Gastroesophageal sphincter (tissue), 4 donors: ENCODE data around the gene ATP1B4. TPM values are rescaled to one million over a fixed set of nuclear protein-coding genes. Genes with fewer than 3 reads are reported as not detected.

ENCODE experiments used
- ATAC-seq: fragments of 150-250 bp; one replicate; pipeline ENCODE4 v1.9.1; 2016; ENCODE audit warnings: mild to moderate bottlenecking, moderate library complexity
- H3K27ac ChIP-seq, 4 donors: fragments of 200-600 bp; sonication (generic) in 3 of 4; 1 replicate in 3 of 4; 2 replicates in 1 of 4; pipeline ENCODE4 v1.5.1; 2016 to 2019
- H3K27me3 ChIP-seq: fragments of 200-600 bp; sonication (generic); one replicate; pipeline ENCODE4 v1.5.1; 2019
- H3K36me3 ChIP-seq, 2 donors: fragments of 200-600 bp; sonication (generic); one replicate each; pipeline ENCODE4 v1.5.1; 2019; ENCODE audit warnings: control low read depth in 1 of 2
- H3K4me1 ChIP-seq, 3 donors: fragments of 200-600 bp; sonication (generic); 1 replicate in 2 of 3; 2 replicates in 1 of 3; pipeline ENCODE4 v1.5.1; 2016 to 2019; ENCODE audit warnings: control low read depth in 2 of 3
- H3K4me3 ChIP-seq, 2 donors: fragments of 200-600 bp; sonication (generic); one replicate each; pipeline ENCODE4 v1.5.1; 2019; ENCODE audit warnings: mild to moderate bottlenecking in 1 of 2, moderate library complexity in 1 of 2
- H3K9me3 ChIP-seq, 3 donors: fragments of 200-600 bp; sonication (generic); one replicate each; pipeline ENCODE4 v1.5.1; 2017 to 2019; ENCODE audit warnings: control low read depth in 2 of 3
- EP300 ChIP-seq: sonication (generic); formaldehyde crosslinking; IDR thresholded peaks from one replicate; pipeline ENCODE4 v1.6.1; 2017; ENCODE audit warnings: antibody characterized with exemption, mild to moderate bottlenecking
- POLR2A ChIP-seq, 2 donors: fragments of 450-650 bp; IDR thresholded peaks; one replicate each; pipeline ENCODE4 v1.6.1; 2017; ENCODE audit warnings: antibody characterized with exemption in 2 of 2, mild to moderate bottlenecking in 2 of 2, moderate library complexity in 1 of 2
- POLR2AphosphoS5 ChIP-seq: sonication (generic); formaldehyde crosslinking; IDR thresholded peaks from one replicate; pipeline ENCODE4 v1.6.1; 2017; ENCODE audit warnings: antibody characterized with exemption
- WGBS, 2 donors: methylation state at CpG; one replicate each; pipeline ENCODE4 v1.1.5; 2018; ENCODE audit warnings: low coverage in 1 of 2; 5-methylcytosine and 5-hydroxymethylcytosine counted together
- total RNA-seq, 4 donors: library from RNA; depleted of rRNA; stranded (reverse); fragments of >200 nt; gene quantifications; one replicate each; pipeline ENCODE4 v1.1.0, GENCODE V29; 2016
- TF ChIP-seq, protein P1 (sequence below), 4 experiments: fragments of 200-600 bp in 2 of 4; fragments of 450-650 bp in 2 of 4; sonication (generic) in 1 of 4; IDR thresholded peaks; one replicate each; pipeline ENCODE4 v1.5.1; 2017 to 2019; ENCODE audit warnings: antibody characterized with exemption in 4 of 4, mild to moderate bottlenecking in 2 of 4, moderate library complexity in 2 of 4

The ATP1B4 gene
- total RNA-seq, 4 donors from 2014 or later: not detected

DNA sequence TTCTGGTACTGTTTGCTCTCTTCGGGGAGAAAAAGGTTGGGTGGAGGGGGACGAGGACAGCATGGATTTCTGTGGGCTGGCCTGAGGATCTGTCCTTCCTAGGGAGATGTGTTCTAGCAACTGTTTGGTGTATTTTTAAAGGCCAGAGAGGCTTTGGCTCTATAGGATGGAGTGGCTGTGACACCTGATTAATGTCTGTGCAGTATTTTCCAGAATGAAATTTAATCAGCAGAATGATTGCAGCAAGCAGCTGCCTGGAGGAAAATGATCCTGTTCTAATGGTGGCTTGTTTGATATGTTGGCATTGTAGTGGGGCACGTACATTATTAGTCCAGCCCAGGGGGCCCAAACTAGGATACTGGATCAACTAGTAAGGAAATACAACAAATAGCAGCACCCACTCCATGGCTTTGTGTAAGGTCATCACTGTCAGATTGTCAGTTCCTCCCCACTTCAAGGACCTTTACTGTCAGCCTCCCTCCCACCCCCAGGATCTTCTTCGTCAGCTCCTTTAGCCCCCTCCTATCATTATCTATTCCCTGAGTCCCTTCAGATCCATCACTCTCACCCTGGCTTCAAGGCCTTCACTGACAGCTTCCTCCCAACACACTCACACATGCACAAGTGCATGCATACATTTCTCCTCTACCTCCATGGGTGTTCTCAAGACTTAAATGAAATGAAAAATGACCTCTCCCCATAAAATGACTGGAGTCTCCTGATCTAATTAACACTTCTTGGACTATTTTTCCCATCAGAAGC, 40.2 kb upstream of the ATP1B4 start:
- no peak for ATAC-seq
- Histone ChIP-seq H3K4me1 (no peaks in the 10 kb centered on the region), H3K4me3 (no peak overlapping the region), H3K9me3 (no peaks in the 10 kb centered on the region), H3K27me3 (peaks cover 11% of the 10 kb centered on the region), H3K27ac (no peak overlapping the region), H3K36me3 (no peaks in the 10 kb centered on the region)
- WGBS, 2 donors: 61 to 65% methylated on average over 3 to 4 of the region's 4 CpGs
- TF ChIP-seq POLR2AphosphoS5 (no peak), POLR2A (IDR thresholded peaks at IDR 0.05) (no peak), EP300 (no peak)
- TF ChIP-seq, protein P1, sequence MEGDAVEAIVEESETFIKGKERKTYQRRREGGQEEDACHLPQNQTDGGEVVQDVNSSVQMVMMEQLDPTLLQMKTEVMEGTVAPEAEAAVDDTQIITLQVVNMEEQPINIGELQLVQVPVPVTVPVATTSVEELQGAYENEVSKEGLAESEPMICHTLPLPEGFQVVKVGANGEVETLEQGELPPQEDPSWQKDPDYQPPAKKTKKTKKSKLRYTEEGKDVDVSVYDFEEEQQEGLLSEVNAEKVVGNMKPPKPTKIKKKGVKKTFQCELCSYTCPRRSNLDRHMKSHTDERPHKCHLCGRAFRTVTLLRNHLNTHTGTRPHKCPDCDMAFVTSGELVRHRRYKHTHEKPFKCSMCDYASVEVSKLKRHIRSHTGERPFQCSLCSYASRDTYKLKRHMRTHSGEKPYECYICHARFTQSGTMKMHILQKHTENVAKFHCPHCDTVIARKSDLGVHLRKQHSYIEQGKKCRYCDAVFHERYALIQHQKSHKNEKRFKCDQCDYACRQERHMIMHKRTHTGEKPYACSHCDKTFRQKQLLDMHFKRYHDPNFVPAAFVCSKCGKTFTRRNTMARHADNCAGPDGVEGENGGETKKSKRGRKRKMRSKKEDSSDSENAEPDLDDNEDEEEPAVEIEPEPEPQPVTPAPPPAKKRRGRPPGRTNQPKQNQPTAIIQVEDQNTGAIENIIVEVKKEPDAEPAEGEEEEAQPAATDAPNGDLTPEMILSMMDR (IDR thresholded peaks at IDR 0.05): no peak

DNA sequence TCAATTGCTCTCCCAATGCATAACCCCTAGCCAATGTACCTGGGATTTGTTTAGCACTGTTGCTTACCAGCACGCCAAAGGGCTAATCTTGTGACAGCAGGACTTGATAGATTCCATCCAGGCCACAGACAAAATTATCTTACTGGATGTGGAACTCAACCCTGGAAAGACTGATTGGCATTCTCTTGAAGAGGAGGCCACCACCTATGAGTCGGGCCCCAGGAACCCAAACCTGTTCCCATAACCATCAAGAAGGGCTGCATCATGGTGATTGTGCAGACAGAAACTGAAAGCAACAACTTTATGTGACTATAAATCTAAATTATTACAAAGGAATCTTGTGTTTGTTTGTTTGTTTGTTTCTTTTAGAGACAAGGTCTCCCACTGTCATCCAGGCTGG, 30.8 kb upstream of the ATP1B4 start:
- ATAC-seq: no peak
- Histone ChIP-seq H3K27me3 (no peaks in the 10 kb centered on the region), H3K4me3 (no peak overlapping the region), H3K27ac (no peak overlapping the region), H3K9me3 (no peaks in the 10 kb centered on the region), H3K36me3 (no peaks in the 10 kb centered on the region), H3K4me1 (no peaks in the 10 kb centered on the region)
- TF ChIP-seq, protein P1 (IDR thresholded peaks at IDR 0.05): no peak
- TF ChIP-seq POLR2A (IDR thresholded peaks at IDR 0.05): no peak
- TF ChIP-seq POLR2AphosphoS5: no peak
- no peak for TF ChIP-seq EP300
- WGBS, 2 donors: no CpG with 5 or more reads among the region's 2 CpGs

DNA sequence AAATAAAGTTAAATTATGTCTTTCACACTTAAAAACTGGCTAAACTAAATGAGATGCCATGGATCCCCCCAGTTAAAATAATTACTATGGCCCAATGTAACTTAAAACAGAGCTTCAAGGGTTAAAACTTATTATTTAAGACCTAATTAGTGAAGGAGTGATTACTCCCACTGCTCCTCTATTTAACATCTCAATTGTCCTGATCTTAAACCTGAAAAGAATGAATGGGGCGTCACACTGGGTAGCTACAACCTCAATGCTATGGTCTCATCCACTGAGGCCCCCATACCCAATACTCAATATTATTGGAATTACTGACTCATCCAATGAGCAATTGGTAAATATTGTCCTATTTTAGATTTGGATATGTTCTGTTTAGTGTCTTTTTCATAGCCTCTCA, 29.5 kb upstream of the ATP1B4 start:
- WGBS, 2 donors: 67 to 82% methylated on average over 1 of the region's 1 CpG
- no peak overlapping the region for H3K27ac ChIP-seq
- no peak for TF ChIP-seq POLR2AphosphoS5
- TF ChIP-seq, protein P1 (IDR thresholded peaks at IDR 0.05): no peak
- no peak for TF ChIP-seq EP300
- TF ChIP-seq POLR2A (IDR thresholded peaks at IDR 0.05): no peak
- ATAC-seq: no peak
- H3K4me1 ChIP-seq: no peaks in the 10 kb centered on the region
- no peak overlapping the region for H3K4me3 ChIP-seq
- H3K9me3 ChIP-seq: peaks cover 0 to 12% (median 0%) of the 10 kb centered on the region in 3 donors
- H3K36me3 ChIP-seq: no peaks in the 10 kb centered on the region
- no peaks in the 10 kb centered on the region for H3K27me3 ChIP-seq

GRCh38 chrX:120334151-120334550, 27.7 kb upstream of the ATP1B4 start:
- H3K27me3 ChIP-seq: no peaks in the 10 kb centered on the region
- no peak overlapping the region for H3K27ac ChIP-seq
- H3K4me3 ChIP-seq: no peak overlapping the region
- 80% methylated on average over 1 of the region's 2 CpGs; no CpG with 5 or more reads in 1 of the 2 donors for WGBS, 2 donors
- no peaks in the 10 kb centered on the region for H3K36me3 ChIP-seq
- no peak for ATAC-seq
- peaks cover 0 to 15% (median 0%) of the 10 kb centered on the region in 3 donors for H3K9me3 ChIP-seq
- no peaks in the 10 kb centered on the region for H3K4me1 ChIP-seq
- TF ChIP-seq POLR2A (IDR thresholded peaks at IDR 0.05): no peak
- no peak for TF ChIP-seq EP300
- no peak for TF ChIP-seq POLR2AphosphoS5

GRCh38 chrX:120334603-120335002, 27.3 kb upstream of the ATP1B4 start:
- no peak overlapping the region for H3K27ac ChIP-seq
- no peak for ATAC-seq
- peaks cover 0 to 19% (median 0%) of the 10 kb centered on the region in 3 donors for H3K9me3 ChIP-seq
- H3K27me3 ChIP-seq: no peaks in the 10 kb centered on the region
- WGBS, 2 donors: 50% methylated on average over 1 of the region's 1 CpG; no CpG with 5 or more reads in 1 of the 2 donors
- no peak overlapping the region for H3K4me3 ChIP-seq
- TF ChIP-seq POLR2A (IDR thresholded peaks at IDR 0.05) (no peak), EP300 (no peak), POLR2AphosphoS5 (no peak)
- TF ChIP-seq, protein P1 (IDR thresholded peaks at IDR 0.05): no peak
- H3K4me1 ChIP-seq: no peaks in the 10 kb centered on the region
- no peaks in the 10 kb centered on the region for H3K36me3 ChIP-seq
